Measurements from ENCODE around the gene FAM131B.
A peak's percentile ranks its signal among the peaks of the same experiment; 100 is the strongest.
"Not testable (repeated sequence)": the region's sequence is repeated elsewhere in the genome, so short reads cannot be mapped to it uniquely, and the experiment has no call there.

The FAM131B gene

GRCh38 chr7:143362131-143363015, at the start of gene FAM131B:
TSS of gene FAM131B (minus strand) at chr7:143362713. CDS start at chr7:143362603, 110 bp downstream.
- DNase-seq: peak; percentile 52 to 70

GRCh38 chr7:143411976-143412708, 49.6 kb upstream of the FAM131B start:
- no peak for DNase-seq

- no peak for DNase-seq
Measured at GRCh38 chr7:143410521-143411004, 48.0 kb upstream of the FAM131B start.

- DNase-seq: no peak
Measured at GRCh38 chr7:143408686-143409561, 46.4 kb upstream of the FAM131B start, which contains the start of gene EPHA1. TSS of gene EPHA1 (minus strand) at chr7:143408856. CDS start at chr7:143408805, 51 bp downstream.

- DNase-seq: no peak
Measured at GRCh38 chr7:143408252-143408685, 45.8 kb upstream of the FAM131B start.

GRCh38 chr7:143407287-143408251, 45.1 kb upstream of the FAM131B start:
- no peak for DNase-seq

- DNase-seq: no peak
Measured at GRCh38 chr7:143406002-143406357, 43.5 kb upstream of the FAM131B start.

GRCh38 chr7:143405173-143406001, 42.9 kb upstream of the FAM131B start:
- DNase-seq: no peak

GRCh38 chr7:143402233-143402632, 39.7 kb upstream of the FAM131B start:
- DNase-seq: not testable (repeated sequence)

GRCh38 chr7:143401265-143401664, 38.8 kb upstream of the FAM131B start:
- DNase-seq: no peak

- DNase-seq: no peak
Measured at GRCh38 chr7:143399642-143400041, 37.1 kb upstream of the FAM131B start.

- DNase-seq: no peak
Measured at GRCh38 chr7:143399151-143399550, 36.6 kb upstream of the FAM131B start.

- no peak for DNase-seq
Measured at GRCh38 chr7:143398616-143399015, 36.1 kb upstream of the FAM131B start.

- no peak for DNase-seq
Measured at GRCh38 chr7:143397710-143398530, 35.4 kb upstream of the FAM131B start.

- DNase-seq: no peak
Measured at GRCh38 chr7:143396625-143397556, 34.4 kb upstream of the FAM131B start.

GRCh38 chr7:143396182-143396581, 33.7 kb upstream of the FAM131B start:
- no peak for DNase-seq

GRCh38 chr7:143395187-143396149, 33.0 kb upstream of the FAM131B start:
- DNase-seq: peak in 1 of 2 donors; percentile 25
